HepG2 (cell line): Measurements from ENCODE around the gene CHKA. TPM values are rescaled to one million over a fixed set of nuclear protein-coding genes. Genes with fewer than 3 reads are reported as not detected.

Experiments used
- ARNT2 ChIP-seq: sonication (generic); formaldehyde crosslinking; IDR thresholded peaks from 2 replicates; pipeline ENCODE4 v1.8.0; 2022; ENCODE audit warnings: mild to moderate bottlenecking, low read depth, missing genetic modification reagents, moderate library complexity
- DR1 ChIP-seq: sonication (generic); formaldehyde crosslinking; IDR thresholded peaks from 2 replicates; pipeline ENCODE4 v1.8.0; 2021; ENCODE audit warnings: mild to moderate bottlenecking, missing genetic modification reagents, inconsistent platforms
- ELF1 ChIP-seq: sonication (generic); formaldehyde crosslinking; IDR thresholded peaks from 2 replicates; pipeline ENCODE4 v1.4.0; 2020; ENCODE audit warnings: missing genetic modification reagents
- HIVEP1 ChIP-seq: sonication (generic); formaldehyde crosslinking; IDR thresholded peaks from 2 replicates; pipeline ENCODE4 v1.4.0; 2020; ENCODE audit warnings: mild to moderate bottlenecking, missing genetic modification reagents
- HOXA3 ChIP-seq: sonication (generic); formaldehyde crosslinking; IDR thresholded peaks from 2 replicates; pipeline ENCODE4 v1.5.0; 2020; ENCODE audit warnings: missing genetic modification reagents
- IKZF4 ChIP-seq: sonication (generic); formaldehyde crosslinking; IDR thresholded peaks from 2 replicates; pipeline ENCODE4 v1.5.1; 2020; ENCODE audit warnings: borderline replicate concordance, mild to moderate bottlenecking, low read depth, missing genetic modification reagents; ENCODE audit errors: not compliant biosample characterization
- NR0B2 ChIP-seq: sonication (generic); formaldehyde crosslinking; IDR thresholded peaks from 2 replicates; pipeline ENCODE4 v1.4.0; 2020; ENCODE audit warnings: mild to moderate bottlenecking, missing genetic modification reagents
- STAG1 ChIP-seq: sonication (generic); formaldehyde crosslinking; IDR thresholded peaks from 2 replicates; pipeline ENCODE4 v1.4.0; 2020; ENCODE audit warnings: missing genetic modification reagents
- TBX3 ChIP-seq: fragments of 450-650 bp; IDR thresholded peaks from 2 replicates; pipeline ENCODE4 v1.6.1; 2017; ENCODE audit warnings: antibody characterized with exemption, mild to moderate bottlenecking, inconsistent platforms, borderline replicate concordance
- ZNF232 ChIP-seq: sonication (generic); formaldehyde crosslinking; IDR thresholded peaks from 2 replicates; pipeline ENCODE4 v1.4.0; 2020; ENCODE audit warnings: missing genetic modification reagents, borderline replicate concordance
- ZNF44 ChIP-seq: sonication (generic); formaldehyde crosslinking; IDR thresholded peaks from 2 replicates; pipeline ENCODE4 v1.5.1; 2020; ENCODE audit warnings: mild to moderate bottlenecking, missing genetic modification reagents
- polyA plus RNA-seq, 8 experiments: library from polyadenylated mRNA; depleted of rRNA in 3 of 8; stranded (reverse) in 7 of 8; unstranded in 1 of 8; fragments of >200 nt; fragmentation: Illumina TruSeq in 4 of 8; extraction: Trizol in 4 of 8; gene quantifications; 2 replicates each; pipeline versions ENCODE4 v1.2.1 to v1.2.3, GENCODE V29; 2011 to 2016; ENCODE audit warnings: low read depth in 4 of 8, missing spikeins in 1 of 8, mixed read lengths in 1 of 8; ENCODE audit not compliant: insufficient read depth in 1 of 8
- total RNA-seq, 5 experiments: library from RNA; depleted of rRNA; stranded (reverse); fragments of >200 nt; fragmentation: Illumina TruSeq; extraction: Trizol; gene quantifications; 2 replicates each; pipeline ENCODE4 v1.2.3, GENCODE V29; 2016; ENCODE audit warnings: low read depth in 1 of 5
- TF ChIP-seq, protein P1 (sequence below): sonication (generic); formaldehyde crosslinking; IDR thresholded peaks from 2 replicates; pipeline ENCODE4 v1.5.0; 2020; ENCODE audit warnings: missing genetic modification reagents
- TF ChIP-seq, protein P2 (sequence below): sonication (generic); formaldehyde crosslinking; IDR thresholded peaks from 2 replicates; pipeline ENCODE4 v1.4.0; 2020; ENCODE audit warnings: mild to moderate bottlenecking, missing genetic modification reagents

CHKA gene
- total and polyA plus RNA-seq, 2 of the 13 experiments (the other 11 are each of a cell fraction or from before 2014, with no cell fraction given) = 71.6 to 92.7 TPM

GRCh38 chr11:68146010-68146540 is 24.9 kb upstream of the CHKA start (continued):
- TF ChIP-seq, protein P1, sequence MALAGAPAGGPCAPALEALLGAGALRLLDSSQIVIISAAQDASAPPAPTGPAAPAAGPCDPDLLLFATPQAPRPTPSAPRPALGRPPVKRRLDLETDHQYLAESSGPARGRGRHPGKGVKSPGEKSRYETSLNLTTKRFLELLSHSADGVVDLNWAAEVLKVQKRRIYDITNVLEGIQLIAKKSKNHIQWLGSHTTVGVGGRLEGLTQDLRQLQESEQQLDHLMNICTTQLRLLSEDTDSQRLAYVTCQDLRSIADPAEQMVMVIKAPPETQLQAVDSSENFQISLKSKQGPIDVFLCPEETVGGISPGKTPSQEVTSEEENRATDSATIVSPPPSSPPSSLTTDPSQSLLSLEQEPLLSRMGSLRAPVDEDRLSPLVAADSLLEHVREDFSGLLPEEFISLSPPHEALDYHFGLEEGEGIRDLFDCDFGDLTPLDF (CRISPR knock-in tag) = peak; percentile 30; the same call in 1 of the 2 replicates
- TF ChIP-seq STAG1 (CRISPR knock-in tag) = no peak
- TF ChIP-seq HOXA3 = peak; percentile 38; the same call in 1 of the 2 replicates
- peak; percentile 59 for TF ChIP-seq IKZF4
- TF ChIP-seq ZNF44 = 0 out of 2 replicates have a peak, but pooled peaks have one; percentile 63
- TF ChIP-seq, protein P2, sequence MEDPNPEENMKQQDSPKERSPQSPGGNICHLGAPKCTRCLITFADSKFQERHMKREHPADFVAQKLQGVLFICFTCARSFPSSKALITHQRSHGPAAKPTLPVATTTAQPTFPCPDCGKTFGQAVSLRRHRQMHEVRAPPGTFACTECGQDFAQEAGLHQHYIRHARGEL (CRISPR knock-in tag) = 0 out of 2 replicates have a peak, but pooled peaks have one; percentile 16
- TF ChIP-seq DR1 = 0 out of 2 replicates have a peak, but pooled peaks have one; percentile 24
- 0 out of 2 replicates have a peak, but pooled peaks have one; percentile 70 for TF ChIP-seq ARNT2 (CRISPR knock-in tag)
- TF ChIP-seq ELF1 (CRISPR knock-in tag) = peak; percentile 84
- TF ChIP-seq TBX3 = no peak
- TF ChIP-seq ZNF232 (CRISPR knock-in tag) = peak; percentile 55; the same call in 1 of the 2 replicates
- peak; percentile 62 for TF ChIP-seq HIVEP1 (CRISPR knock-in tag)
- TF ChIP-seq NR0B2 (CRISPR knock-in tag) = 0 out of 2 replicates have a peak, but pooled peaks have one; percentile 12
